Cardiac fibroblast (primary cell): ENCODE data around the gene SFXN5.

Source experiments
- DNase-seq, 2 donors: peaks; one replicate each; pipeline versions ENCODE4 v3.0.0 to v3.0.0-alpha.2; 2010; ENCODE audit warnings: low read depth in 2 of 2
- H3K4me3 ChIP-seq, 2 donors: replicated peaks in 1 of 2; 1 replicate in 1 of 2; 2 replicates in 1 of 2; pipeline ENCODE4 v1.5.1; 2011; ENCODE audit warnings: low read depth in 2 of 2, low read length in 2 of 2, mild to moderate bottlenecking in 2 of 2, moderate library complexity in 1 of 2
- TF ChIP-seq, protein P1 (sequence below): IDR thresholded peaks from one replicate; pipeline ENCODE4 v1.5.1; 2011; ENCODE audit warnings: low read depth, mild to moderate bottlenecking, low read length, inconsistent platforms

The SFXN5 gene

GRCh38 chr2:72958542-72959385, 112.7 kb downstream of the SFXN5 start:
- TF ChIP-seq, protein P1, sequence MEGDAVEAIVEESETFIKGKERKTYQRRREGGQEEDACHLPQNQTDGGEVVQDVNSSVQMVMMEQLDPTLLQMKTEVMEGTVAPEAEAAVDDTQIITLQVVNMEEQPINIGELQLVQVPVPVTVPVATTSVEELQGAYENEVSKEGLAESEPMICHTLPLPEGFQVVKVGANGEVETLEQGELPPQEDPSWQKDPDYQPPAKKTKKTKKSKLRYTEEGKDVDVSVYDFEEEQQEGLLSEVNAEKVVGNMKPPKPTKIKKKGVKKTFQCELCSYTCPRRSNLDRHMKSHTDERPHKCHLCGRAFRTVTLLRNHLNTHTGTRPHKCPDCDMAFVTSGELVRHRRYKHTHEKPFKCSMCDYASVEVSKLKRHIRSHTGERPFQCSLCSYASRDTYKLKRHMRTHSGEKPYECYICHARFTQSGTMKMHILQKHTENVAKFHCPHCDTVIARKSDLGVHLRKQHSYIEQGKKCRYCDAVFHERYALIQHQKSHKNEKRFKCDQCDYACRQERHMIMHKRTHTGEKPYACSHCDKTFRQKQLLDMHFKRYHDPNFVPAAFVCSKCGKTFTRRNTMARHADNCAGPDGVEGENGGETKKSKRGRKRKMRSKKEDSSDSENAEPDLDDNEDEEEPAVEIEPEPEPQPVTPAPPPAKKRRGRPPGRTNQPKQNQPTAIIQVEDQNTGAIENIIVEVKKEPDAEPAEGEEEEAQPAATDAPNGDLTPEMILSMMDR: no peak
- H3K4me3 ChIP-seq: no peak overlapping the region
- DNase-seq: no peak

DNA sequence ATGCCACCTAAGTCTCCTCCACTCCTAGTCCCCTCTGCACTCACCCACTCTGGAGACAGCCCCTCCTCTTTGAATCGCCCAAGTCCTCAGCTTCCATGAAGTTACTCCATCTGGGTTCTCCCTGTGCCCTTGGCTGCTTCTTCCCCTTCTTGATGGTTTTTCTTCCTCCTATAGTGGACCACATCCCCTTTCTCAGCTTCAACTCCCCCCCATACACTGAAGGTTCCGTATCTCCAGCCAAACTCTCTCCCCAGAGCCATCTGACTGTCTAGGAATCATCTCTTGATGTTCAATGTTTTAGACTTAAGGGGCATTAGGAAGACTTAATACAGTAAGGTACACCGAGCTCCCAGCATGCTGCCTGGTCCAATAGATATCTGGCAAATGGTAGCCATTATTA, 114.6 kb downstream of the SFXN5 start:
- no peak for DNase-seq
- TF ChIP-seq, protein P1: no peak
- H3K4me3 ChIP-seq: no peak overlapping the region

GRCh38 chr2:72956050-72956395, 115.5 kb downstream of the SFXN5 start:
- TF ChIP-seq, protein P1: no peak
- no peak overlapping the region for H3K4me3 ChIP-seq
- DNase-seq: no peak

DNA sequence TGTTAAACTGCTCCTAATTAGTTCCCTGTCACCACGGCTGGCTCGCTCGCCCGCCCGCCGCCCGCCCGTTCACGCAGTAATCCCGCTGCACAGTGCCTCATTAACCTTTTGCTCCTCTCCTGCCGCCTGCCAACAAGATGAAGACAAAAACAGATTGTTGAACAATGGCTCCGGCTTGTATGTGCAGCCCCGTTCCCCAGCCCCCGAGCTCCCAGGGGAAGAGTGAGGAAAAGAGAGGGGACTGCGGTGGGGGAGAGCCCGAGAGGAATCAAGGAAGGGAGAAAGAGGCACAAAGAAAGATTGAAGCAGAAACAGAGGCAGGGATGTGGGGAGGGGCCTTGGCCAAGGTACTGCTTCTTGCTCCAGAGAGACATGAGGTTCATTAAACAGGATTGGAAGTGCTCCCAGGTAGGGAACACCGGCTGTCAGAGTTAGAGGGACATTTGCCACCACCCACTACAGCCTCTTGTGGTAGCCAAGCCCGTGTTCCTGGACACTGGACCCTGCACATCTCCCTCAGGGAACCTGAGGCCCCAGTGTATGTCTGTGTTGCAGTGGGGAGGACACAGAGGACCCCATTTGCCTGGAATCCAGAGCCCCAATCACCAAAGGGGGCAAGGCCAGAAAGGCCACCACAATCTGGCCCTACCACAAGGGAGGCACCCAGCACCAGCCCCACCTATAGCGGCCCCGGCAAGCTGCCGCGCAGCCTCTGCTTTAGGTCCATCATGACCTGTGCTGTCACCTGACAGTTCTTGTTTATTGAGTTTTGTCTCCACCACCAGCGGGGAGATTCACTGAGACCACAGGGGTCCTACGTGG, 116.1 kb downstream of the SFXN5 start:
- TF ChIP-seq, protein P1: no peak
- H3K4me3 ChIP-seq: no peak overlapping the region
- no peak for DNase-seq

- TF ChIP-seq, protein P1: no peak
- DNase-seq: no peak
- H3K4me3 ChIP-seq: no peak overlapping the region
These were observed 116.9 kb downstream of the SFXN5 start for GRCh38 chr2:72954376-72955227.

GRCh38 chr2:72953976-72954375, 117.5 kb downstream of the SFXN5 start:
- no peak overlapping the region for H3K4me3 ChIP-seq
- DNase-seq: no peak
- TF ChIP-seq, protein P1: no peak
